Body of pancreas (tissue), 4 donors: ENCODE data around the gene IFNGR2.

Experiments used
- POLR2A ChIP-seq, 3 donors: fragments of 450-650 bp; IDR thresholded peaks; one replicate each; pipeline ENCODE4 v1.6.1; 2016; ENCODE audit warnings: antibody characterized with exemption in 3 of 3, mild to moderate bottlenecking in 2 of 3
- TF ChIP-seq, protein P1 (sequence below), 7 experiments: fragments of 450-650 bp in 4 of 7; fragments of 200-600 bp in 3 of 7; sonication (generic) in 3 of 7; IDR thresholded peaks; one replicate each; pipeline ENCODE4 v1.5.1; 2016 to 2019; ENCODE audit warnings: antibody characterized with exemption in 7 of 7

- TF ChIP-seq, protein P1, sequence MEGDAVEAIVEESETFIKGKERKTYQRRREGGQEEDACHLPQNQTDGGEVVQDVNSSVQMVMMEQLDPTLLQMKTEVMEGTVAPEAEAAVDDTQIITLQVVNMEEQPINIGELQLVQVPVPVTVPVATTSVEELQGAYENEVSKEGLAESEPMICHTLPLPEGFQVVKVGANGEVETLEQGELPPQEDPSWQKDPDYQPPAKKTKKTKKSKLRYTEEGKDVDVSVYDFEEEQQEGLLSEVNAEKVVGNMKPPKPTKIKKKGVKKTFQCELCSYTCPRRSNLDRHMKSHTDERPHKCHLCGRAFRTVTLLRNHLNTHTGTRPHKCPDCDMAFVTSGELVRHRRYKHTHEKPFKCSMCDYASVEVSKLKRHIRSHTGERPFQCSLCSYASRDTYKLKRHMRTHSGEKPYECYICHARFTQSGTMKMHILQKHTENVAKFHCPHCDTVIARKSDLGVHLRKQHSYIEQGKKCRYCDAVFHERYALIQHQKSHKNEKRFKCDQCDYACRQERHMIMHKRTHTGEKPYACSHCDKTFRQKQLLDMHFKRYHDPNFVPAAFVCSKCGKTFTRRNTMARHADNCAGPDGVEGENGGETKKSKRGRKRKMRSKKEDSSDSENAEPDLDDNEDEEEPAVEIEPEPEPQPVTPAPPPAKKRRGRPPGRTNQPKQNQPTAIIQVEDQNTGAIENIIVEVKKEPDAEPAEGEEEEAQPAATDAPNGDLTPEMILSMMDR (IDR thresholded peaks at IDR 0.05), result no peak
- no peak for TF ChIP-seq POLR2A (IDR thresholded peaks at IDR 0.05)
Observed at GRCh38 chr21:33396436-33396835, 6.8 kb upstream of the IFNGR2 start.
